NT2/D1 (cell line): ENCODE results near the gene TTC23.

Experiments
- YY1 ChIP-seq: IDR thresholded peaks from 2 replicates; pipeline ENCODE4 v1.6.1; 2011; ENCODE audit not compliant: insufficient read length, insufficient read depth
- ZNF274 ChIP-seq: IDR thresholded peaks from 2 replicates; pipeline ENCODE4 v1.6.1; 2011; ENCODE audit warnings: mild to moderate bottlenecking, low read depth, low read length

- TF ChIP-seq YY1 (no peak), ZNF274 (no peak)
Observed at GRCh38 chr15:99155961-99156443, 93.4 kb downstream of the TTC23 start.
